Peyer's patch (tissue), 4 donors: ENCODE data around the gene TCEA2. TPM values are rescaled to one million over a fixed set of nuclear protein-coding genes. Genes with fewer than 3 reads are reported as not detected.

Experiments used
- DNase-seq, 3 donors: peaks; one replicate each; pipeline ENCODE4 v3.0.0-alpha.2; 2017 to 2019
- H3K27ac ChIP-seq, 4 donors: fragments of 200-600 bp; sonication (generic); one replicate each; pipeline ENCODE4 v1.5.1; 2016 to 2019
- H3K27me3 ChIP-seq, 2 donors: fragments of 200-600 bp; sonication (generic); one replicate each; pipeline ENCODE4 v1.5.1; 2019
- H3K36me3 ChIP-seq, 3 donors: fragments of 200-600 bp; sonication (generic); one replicate each; pipeline ENCODE4 v1.5.1; 2016 to 2019
- H3K4me1 ChIP-seq, 4 donors: fragments of 200-600 bp; sonication (generic); one replicate each; pipeline ENCODE4 v1.5.1; 2016 to 2019
- H3K4me3 ChIP-seq, 4 donors: fragments of 200-600 bp; sonication (generic); 1 replicate in 3 of 4; 2 replicates in 1 of 4; pipeline ENCODE4 v1.5.1; 2016 to 2019; ENCODE audit warnings: mild to moderate bottlenecking in 1 of 4
- H3K9me3 ChIP-seq, 4 donors: fragments of 200-600 bp; sonication (generic); one replicate each; pipeline ENCODE4 v1.5.1; 2016 to 2019; ENCODE audit warnings: mild to moderate bottlenecking in 1 of 4
- CTCF ChIP-seq, 6 experiments: fragments of 450-650 bp in 4 of 6; fragments of 200-600 bp in 2 of 6; sonication (generic) in 1 of 6; IDR thresholded peaks; one replicate each; pipeline ENCODE4 v1.5.1; 2017 to 2019; ENCODE audit warnings: antibody characterized with exemption in 6 of 6, mild to moderate bottlenecking in 3 of 6, moderate library complexity in 1 of 6
- POLR2A ChIP-seq, 2 donors: fragments of 450-650 bp; IDR thresholded peaks; one replicate each; pipeline ENCODE4 v1.5.1; 2017; ENCODE audit warnings: antibody characterized with exemption in 2 of 2, mild to moderate bottlenecking in 2 of 2, moderate library complexity in 2 of 2
- total RNA-seq, 4 donors: library from RNA; depleted of rRNA; stranded (reverse); fragments of >200 nt; gene quantifications; one replicate each; pipeline ENCODE4 v1.1.0, GENCODE V29; 2016

TCEA2 gene
- total RNA-seq, 4 donors from 2014 or later: 4.7 to 19.8 (median 8.3) TPM

GRCh38 chr20:64073476-64074183, 10.6 kb downstream of the TCEA2 start:
- no peak overlapping the region for H3K4me3 ChIP-seq
- H3K36me3 ChIP-seq: peaks cover 0 to 25% (median 0%) of the 10 kb centered on the region in 3 donors
- peaks cover 0 to 46% (median 4%) of the 10 kb centered on the region in 4 donors for H3K4me1 ChIP-seq
- TF ChIP-seq CTCF (IDR thresholded peaks at IDR 0.05): no peak
- TF ChIP-seq POLR2A (IDR thresholded peaks at IDR 0.05): no peak
- DNase-seq: no peak
- no peaks in the 10 kb centered on the region for H3K9me3 ChIP-seq
- peak overlapping the region in 1 of 4 donors; percentile 25 for H3K27ac ChIP-seq
- H3K27me3 ChIP-seq: no peaks in the 10 kb centered on the region

DNA sequence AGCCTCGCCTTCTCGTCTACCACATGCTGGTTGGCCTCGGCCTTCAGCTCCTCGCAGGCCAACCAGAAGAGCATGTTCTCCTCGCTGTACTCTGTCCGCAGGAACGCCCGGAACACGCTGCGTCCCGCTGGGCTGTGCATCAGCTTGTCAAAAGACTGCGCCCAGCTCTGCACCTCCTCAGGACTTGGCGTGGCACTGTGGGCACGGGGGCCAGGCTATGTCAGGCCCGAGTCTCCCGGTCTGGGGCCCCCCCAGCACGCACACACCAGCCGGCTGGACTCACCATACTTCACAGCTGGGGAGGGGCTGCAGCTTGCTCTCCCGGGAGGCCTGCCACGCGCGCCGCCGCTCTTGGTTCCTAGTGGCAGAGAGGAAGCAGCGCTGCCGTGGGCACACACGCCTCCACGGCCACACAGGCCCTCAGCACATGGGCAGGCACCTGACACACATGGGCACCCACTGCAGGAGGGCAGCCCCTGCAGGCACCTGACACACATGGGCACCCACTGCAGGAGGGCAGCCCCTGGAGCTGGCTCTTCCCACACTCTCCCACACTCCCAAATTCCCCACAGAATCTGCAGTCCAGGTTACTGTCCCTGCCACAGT, 11.3 kb downstream of the TCEA2 start:
- H3K27ac ChIP-seq: peak overlapping the region in 1 of 4 donors; percentile 8
- H3K4me3 ChIP-seq: no peak overlapping the region
- no peaks in the 10 kb centered on the region for H3K9me3 ChIP-seq
- peaks cover 0 to 25% (median 0%) of the 10 kb centered on the region in 3 donors for H3K36me3 ChIP-seq
- H3K4me1 ChIP-seq: peaks cover 0 to 46% (median 7%) of the 10 kb centered on the region in 4 donors
- DNase-seq: no peak
- no peaks in the 10 kb centered on the region for H3K27me3 ChIP-seq
- TF ChIP-seq POLR2A (IDR thresholded peaks at IDR 0.05) (no peak), CTCF (IDR thresholded peaks at IDR 0.05) (no peak)

- TF ChIP-seq POLR2A (IDR thresholded peaks at IDR 0.05) (no peak), CTCF (IDR thresholded peaks at IDR 0.05) (no peak)
- H3K4me3 ChIP-seq: no peak overlapping the region
- H3K9me3 ChIP-seq: no peaks in the 10 kb centered on the region
- H3K4me1 ChIP-seq: peaks cover 0 to 45% (median 8%) of the 10 kb centered on the region in 4 donors
- peak overlapping the region in 1 of 4 donors; percentile 8 for H3K27ac ChIP-seq
- DNase-seq: no peak
- no peaks in the 10 kb centered on the region for H3K27me3 ChIP-seq
- H3K36me3 ChIP-seq: peaks cover 0 to 25% (median 0%) of the 10 kb centered on the region in 3 donors
These were observed 12.0 kb downstream of the TCEA2 start for GRCh38 chr20:64074963-64075362.

DNA sequence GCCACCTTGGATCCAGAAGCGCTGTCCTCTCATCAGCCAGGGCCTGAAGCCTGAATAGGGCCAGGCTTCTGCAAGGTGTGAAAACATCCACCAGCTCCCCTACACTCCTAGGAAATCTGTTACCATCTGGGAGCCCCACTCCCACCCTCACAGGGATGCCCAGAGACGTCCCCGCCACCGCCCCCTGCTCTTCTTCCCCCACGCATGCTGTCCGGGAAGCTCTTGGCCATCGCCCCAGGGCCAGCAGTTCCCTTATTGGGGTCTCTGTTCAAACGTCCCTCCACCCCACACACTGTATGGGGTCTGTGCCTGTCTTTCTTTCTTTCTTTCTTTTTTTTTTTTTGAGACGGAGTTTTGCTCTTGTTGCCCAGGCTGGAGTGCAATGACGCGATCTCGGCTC, 12.6 kb downstream of the TCEA2 start:
- Histone ChIP-seq H3K27ac (no peak overlapping the region), H3K4me1 (peaks cover 0 to 41% (median 8%) of the 10 kb centered on the region in 4 donors), H3K4me3 (no peak overlapping the region), H3K27me3 (no peaks in the 10 kb centered on the region), H3K9me3 (no peaks in the 10 kb centered on the region), H3K36me3 (peaks cover 0 to 25% (median 0%) of the 10 kb centered on the region in 3 donors)
- DNase-seq: no peak
- TF ChIP-seq CTCF (IDR thresholded peaks at IDR 0.05): no peak
- no peak for TF ChIP-seq POLR2A (IDR thresholded peaks at IDR 0.05)

DNA sequence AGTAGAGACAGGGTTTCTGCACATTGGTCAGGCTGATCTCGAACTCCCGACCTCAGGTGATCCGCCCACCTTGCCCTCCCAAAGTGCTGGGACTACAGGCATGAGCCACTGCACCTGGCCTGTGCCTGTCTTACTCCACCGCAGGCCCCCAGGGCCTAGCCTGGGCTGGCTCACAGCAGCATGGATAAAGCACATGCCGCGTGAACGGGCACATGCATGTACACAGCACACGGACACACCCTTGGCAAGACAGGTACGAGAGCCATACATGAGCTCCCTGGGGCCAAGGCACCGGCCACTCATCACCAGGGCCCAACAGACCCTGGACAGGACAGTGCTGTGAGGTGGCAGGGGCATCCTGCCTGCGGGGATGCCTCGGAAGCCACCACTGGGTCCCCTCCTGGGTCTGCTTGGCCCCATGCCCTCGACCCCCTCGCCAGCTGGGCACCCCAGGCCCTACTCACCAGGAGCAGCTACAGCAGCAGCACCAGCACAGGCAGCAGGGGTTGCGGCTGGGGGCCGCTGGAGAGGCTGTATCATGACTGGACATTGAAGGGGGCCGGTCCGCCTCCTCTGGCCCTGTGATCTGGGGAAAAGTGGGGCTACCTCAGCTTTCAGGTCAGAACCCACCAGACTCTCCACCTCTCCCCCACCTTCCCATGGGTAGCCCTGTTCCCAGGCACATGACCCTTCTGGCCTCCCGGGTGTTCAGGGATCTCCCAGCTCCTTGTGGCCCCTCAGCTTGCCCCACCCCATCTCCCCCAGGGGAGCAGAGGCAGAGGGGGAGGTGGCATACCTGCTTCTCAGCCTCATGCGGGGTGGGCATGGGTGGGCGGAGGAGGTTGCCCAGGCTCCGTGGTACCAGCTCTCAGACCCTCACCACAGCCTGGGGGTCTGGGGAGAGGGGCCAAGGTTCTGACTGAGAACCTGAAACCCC, 13.3 kb downstream of the TCEA2 start:
- H3K9me3 ChIP-seq: no peaks in the 10 kb centered on the region
- H3K4me3 ChIP-seq: peak overlapping the region; percentile 17 to 81 (median 50)
- TF ChIP-seq CTCF (IDR thresholded peaks at IDR 0.05): no peak
- TF ChIP-seq POLR2A (IDR thresholded peaks at IDR 0.05): no peak
- H3K36me3 ChIP-seq: peaks cover 0 to 25% (median 0%) of the 10 kb centered on the region in 3 donors
- H3K27ac ChIP-seq: peak overlapping the region; percentile 73 to 95 (median 82)
- DNase-seq: no peak
- H3K27me3 ChIP-seq: no peaks in the 10 kb centered on the region
- H3K4me1 ChIP-seq: peaks cover 0 to 40% (median 8%) of the 10 kb centered on the region in 4 donors
